ENCODE results near the gene INPP1.

The INPP1 gene

GRCh38 chr2:190410166-190410565, 66.8 kb downstream of the INPP1 start:
- no peak for DNase-seq

- DNase-seq = no peak
These were observed 69.6 kb downstream of the INPP1 start for GRCh38 chr2:190412966-190413365.

GRCh38 chr2:190413421-190413820, 70.0 kb downstream of the INPP1 start:
- no peak for DNase-seq

GRCh38 chr2:190415251-190415650, 71.9 kb downstream of the INPP1 start:
- DNase-seq = no peak

- no peak for DNase-seq
These were observed 72.7 kb downstream of the INPP1 start for GRCh38 chr2:190415794-190416775.

- no peak for DNase-seq
These were observed 73.9 kb downstream of the INPP1 start for GRCh38 chr2:190417045-190417842.

GRCh38 chr2:190418727-190419126, 75.3 kb downstream of the INPP1 start:
- no peak for DNase-seq

GRCh38 chr2:190420801-190421200, 77.4 kb downstream of the INPP1 start:
- DNase-seq = no peak
